Stimulated activated naive CD8-positive, alpha-beta T cell treated with anti-CD3 and anti-CD28 coated beads, Interleukin-15, Interleukin-2, amounts not matched to agents 100 U/mL and 50 U/mL, for 24 hours (primary cell): ENCODE data around the gene NDN.
A peak's percentile ranks its signal among the peaks of the same experiment; 100 is the strongest.
"Not testable (repeated sequence)": the region's sequence is repeated elsewhere in the genome, so short reads cannot be mapped to it uniquely, and the experiment has no call there.

ENCODE experiments used
- ATAC-seq: fragments of 150-1000 bp; cut with Tn5 transposase; one replicate; pipeline ENCODE4 v1.10.0; 2021
- DNase-seq: peaks from one replicate; pipeline ENCODE4 v3.0.0; 2021

NDN gene

GRCh38 chr15:23687143-23687470 is at the start of gene NDN:
TSS of gene NDN (minus strand) at chr15:23687305. CDS start at chr15:23687217, 88 bp downstream.
- ATAC-seq: no peak
- no peak for DNase-seq

- ATAC-seq (no peak), DNase-seq (no peak)
Measured at GRCh38 chr15:23736033-23736673, 49.0 kb upstream of the NDN start.

GRCh38 chr15:23734862-23735261 is 47.8 kb upstream of the NDN start:
- no peak for ATAC-seq

GRCh38 chr15:23713874-23714656 is 27.0 kb upstream of the NDN start:
- not testable (repeated sequence) for DNase-seq, ATAC-seq

More at GRCh38 chr15:23734862-23735261, 47.8 kb upstream of the NDN start:
- DNase-seq: no peak

GRCh38 chr15:23708332-23708731 is 21.2 kb upstream of the NDN start:
- ATAC-seq: no peak

GRCh38 chr15:23695282-23695681 is 8.2 kb upstream of the NDN start:
- ATAC-seq: no peak

More at GRCh38 chr15:23708332-23708731, 21.2 kb upstream of the NDN start:
- no peak for DNase-seq

GRCh38 chr15:23694592-23694991 is 7.5 kb upstream of the NDN start:
- DNase-seq (no peak), ATAC-seq (no peak)

More at GRCh38 chr15:23695282-23695681, 8.2 kb upstream of the NDN start:
- no peak for DNase-seq

GRCh38 chr15:23690450-23690852 is 3.3 kb upstream of the NDN start:
- ATAC-seq (no peak), DNase-seq (no peak)

- DNase-seq (no peak), ATAC-seq (no peak)
Measured at GRCh38 chr15:23690015-23690414, 2.9 kb upstream of the NDN start.

GRCh38 chr15:23686466-23687142 is 501 bp downstream of the NDN start:
- ATAC-seq (no peak), DNase-seq (no peak)

- DNase-seq (no peak), ATAC-seq (no peak)
Measured at GRCh38 chr15:23671481-23671880, 15.6 kb downstream of the NDN start.

- ATAC-seq (no peak), DNase-seq (no peak)
Measured at GRCh38 chr15:23670970-23671369, 16.1 kb downstream of the NDN start.

- DNase-seq (no peak), ATAC-seq (no peak)
Measured at GRCh38 chr15:23663232-23663631, 23.9 kb downstream of the NDN start.

- ATAC-seq (no peak), DNase-seq (peak; percentile 46)
Measured at GRCh38 chr15:23648920-23649515, 38.1 kb downstream of the NDN start.

- no peak for DNase-seq
- ATAC-seq: no peak
Measured at GRCh38 chr15:23647421-23648370, 39.4 kb downstream of the NDN start, which contains the start of gene MAGEL2. TSS of gene MAGEL2 (minus strand) at chr15:23647867. CDS start at chr15:23647742, 125 bp downstream.

- ATAC-seq (no peak), DNase-seq (no peak)
Measured at GRCh38 chr15:23647001-23647295, 40.2 kb downstream of the NDN start.

GRCh38 chr15:23646165-23647000 is 40.7 kb downstream of the NDN start:
- ATAC-seq (no peak), DNase-seq (no peak)

GRCh38 chr15:23645371-23646164 is 41.5 kb downstream of the NDN start:
- DNase-seq (no peak), ATAC-seq (no peak)

- ATAC-seq (no peak), DNase-seq (no peak)
Measured at GRCh38 chr15:23644829-23645228, 42.3 kb downstream of the NDN start.
